Activated gamma-delta T cell (primary cell): Measurements from ENCODE around the gene VSTM4.

Experiments used
- DNase-seq: peaks from one replicate; lab custom pipeline; 2025; lab: John Stamatoyannopoulos, UW

The VSTM4 gene

DNA sequence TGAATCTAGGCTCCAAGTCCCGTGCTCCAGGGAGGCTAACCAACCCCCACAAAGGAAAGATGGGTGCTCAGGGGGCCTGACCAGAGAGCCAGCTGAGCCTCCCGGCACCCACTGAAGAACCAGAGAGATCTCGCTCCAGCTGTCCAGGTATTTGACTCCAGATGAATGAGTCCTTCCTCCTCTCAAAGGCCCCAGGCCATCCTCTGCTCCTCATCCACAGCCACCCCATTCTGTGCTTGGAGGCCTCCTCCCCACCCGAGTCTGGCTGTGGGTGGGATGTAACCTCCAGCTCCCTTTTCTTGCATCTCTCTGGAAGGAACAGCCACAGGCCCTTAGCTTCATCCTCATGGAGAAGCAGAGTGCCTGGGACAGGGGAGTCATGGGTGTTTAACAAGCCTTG, 44.6 kb downstream of the VSTM4 start:
- DNase-seq = no peak

DNA sequence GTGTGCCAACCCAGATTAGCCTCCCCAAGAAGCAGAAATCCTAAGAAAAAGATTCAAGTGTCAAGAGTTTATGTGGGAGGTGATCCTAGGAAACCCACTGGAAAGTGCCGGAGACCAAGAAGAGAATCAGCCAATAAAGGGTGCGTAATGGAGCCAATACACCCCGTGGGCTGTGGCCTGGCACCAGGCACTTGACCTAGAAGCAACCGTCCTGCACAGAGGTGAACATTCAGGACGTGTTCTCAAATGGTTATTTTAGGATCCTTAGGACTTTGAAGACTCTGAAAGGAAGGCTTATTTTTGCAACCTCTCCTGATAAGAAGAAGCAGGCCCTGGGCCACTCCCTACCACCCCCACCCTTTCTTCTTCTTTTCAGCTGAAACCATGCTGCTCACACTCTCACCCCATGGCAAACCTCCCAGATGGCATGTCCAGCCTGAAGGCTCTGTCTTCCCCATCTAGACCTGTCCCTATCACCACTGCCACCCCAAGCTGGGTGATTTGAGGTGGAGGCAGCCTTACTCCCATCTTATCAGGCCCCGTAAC, 46.6 kb downstream of the VSTM4 start:
- DNase-seq = no peak

DNA sequence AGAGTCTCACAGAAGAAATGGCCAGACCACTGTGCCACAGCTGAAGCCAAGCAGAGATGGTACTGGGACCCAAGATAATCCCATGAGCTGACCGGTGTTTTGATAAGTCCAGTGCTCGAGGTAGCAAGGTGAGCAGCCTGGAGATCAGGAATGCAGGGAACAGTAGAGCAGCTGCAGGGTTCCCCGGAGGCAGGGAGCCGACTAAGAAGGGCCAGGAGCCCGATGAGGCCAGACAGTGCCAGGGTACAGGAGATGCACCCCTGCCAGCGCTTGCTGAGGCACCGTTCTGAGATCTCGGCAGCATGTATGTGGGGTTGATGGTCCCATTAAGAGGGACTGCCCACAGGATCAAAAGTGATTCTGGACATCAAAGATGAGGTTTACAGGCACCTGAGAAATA, 47.1 kb downstream of the VSTM4 start:
- DNase-seq = no peak

DNA sequence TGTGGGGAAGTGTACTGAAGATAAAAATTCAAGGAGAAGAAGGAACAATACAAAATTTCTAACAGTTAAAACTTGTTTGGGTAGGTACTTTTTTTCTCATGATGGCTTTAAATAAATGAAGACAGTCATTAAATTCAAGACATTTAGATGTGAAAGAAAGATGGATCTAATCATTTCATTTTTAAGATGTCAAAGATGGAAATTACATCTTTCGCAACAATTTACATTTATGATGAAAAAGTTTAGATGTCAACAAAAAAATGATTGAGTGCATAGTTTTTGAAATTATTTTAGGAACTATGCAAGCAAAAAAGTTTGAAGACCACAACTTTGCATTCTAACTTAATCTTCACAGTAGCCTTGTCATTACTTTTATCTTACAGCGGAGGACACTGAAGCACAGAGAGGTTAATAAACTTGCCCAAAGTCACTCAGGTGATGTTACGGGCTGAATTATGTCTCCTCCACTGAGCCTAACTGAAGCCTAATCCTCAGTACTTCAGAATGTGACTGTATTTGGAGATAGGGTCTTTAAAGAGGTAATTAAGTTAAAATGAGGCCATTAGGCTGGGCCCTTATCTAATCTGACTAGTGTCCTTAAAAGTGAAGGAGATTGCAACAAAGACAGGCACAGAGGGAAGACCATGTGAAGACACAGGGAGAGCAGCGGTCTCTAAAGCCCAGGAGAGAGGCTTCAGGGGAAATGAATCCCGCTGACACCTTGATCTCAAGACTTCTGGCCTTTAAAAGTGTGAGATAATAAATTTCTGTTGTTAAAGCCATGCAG, 48.2 kb downstream of the VSTM4 start:
- DNase-seq = no peak

DNA sequence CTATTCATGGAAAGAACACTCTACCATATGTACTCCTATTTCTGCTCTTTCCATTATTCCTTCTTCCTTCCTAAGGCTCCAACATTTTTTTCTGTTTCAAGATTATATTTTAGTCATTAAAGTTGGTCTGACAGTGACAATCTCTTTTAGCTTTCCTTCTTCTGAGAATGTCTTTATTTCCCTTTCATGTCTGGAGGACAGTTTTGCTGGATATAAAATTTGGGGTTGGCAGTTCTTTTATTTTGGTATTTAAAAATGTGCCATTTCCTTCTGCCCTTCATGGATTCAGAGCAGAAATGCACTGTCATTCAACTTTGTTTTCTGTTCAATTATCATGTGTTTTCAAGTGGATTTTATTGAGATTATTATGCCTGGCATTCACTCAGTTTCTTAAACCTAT, 53.1 kb downstream of the VSTM4 start:
- no peak for DNase-seq

DNA sequence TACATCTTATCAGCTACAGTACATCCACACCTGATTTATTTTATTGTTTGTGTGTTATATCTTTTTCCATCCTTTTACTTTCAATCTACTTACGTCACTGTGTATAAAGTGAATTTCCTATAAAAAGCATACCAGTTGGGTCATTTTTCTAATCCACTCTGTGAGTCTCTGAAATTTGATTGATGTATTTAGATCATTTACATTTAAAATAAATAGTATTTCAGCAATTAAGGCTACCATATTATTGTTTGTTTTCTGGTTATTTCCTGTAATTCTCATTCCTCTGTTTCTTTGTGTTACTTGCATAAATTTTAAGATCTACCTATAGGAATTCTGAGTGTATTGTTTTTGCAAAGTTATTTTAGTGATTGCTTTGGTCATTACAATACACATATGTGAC, 53.7 kb downstream of the VSTM4 start:
- DNase-seq = no peak

DNA sequence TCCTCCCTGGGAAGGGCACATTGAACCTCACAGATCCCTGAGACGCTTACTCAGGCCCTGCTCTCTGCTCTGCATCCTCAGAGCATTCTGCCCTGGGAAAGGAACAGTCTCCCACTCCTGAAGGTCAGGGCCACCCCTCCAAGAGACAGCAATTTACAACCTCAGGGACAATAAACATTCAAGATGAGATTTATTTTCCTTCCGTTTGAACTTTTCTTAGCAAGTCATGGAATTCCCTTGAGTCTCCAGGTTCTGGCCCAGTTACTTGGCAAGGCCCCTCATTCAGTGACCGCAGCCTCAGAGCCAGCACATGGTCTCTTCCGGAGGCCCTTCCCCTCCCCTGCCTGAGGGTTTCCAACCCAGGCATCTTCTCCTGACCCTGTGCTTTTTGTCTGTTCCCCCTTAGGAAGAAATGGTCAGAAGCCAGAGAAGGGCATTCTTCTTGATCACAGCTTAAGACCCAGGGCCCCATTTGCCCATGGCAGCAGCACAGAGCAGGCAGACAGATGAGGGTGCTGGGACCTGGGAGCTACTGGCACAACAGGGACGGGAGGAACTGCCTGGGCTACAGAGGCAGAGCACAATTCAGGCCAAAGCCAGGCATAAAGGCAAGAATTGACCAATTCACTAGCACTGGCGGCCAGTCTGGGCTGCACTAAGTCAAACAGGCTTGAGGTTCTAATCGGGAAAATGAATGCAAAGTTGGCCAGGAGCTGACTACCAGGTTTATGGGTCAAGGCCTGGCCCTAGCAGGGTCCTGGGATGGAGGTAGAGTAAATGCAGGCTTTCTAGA, 56.7 kb downstream of the VSTM4 start:
- no peak for DNase-seq

DNA sequence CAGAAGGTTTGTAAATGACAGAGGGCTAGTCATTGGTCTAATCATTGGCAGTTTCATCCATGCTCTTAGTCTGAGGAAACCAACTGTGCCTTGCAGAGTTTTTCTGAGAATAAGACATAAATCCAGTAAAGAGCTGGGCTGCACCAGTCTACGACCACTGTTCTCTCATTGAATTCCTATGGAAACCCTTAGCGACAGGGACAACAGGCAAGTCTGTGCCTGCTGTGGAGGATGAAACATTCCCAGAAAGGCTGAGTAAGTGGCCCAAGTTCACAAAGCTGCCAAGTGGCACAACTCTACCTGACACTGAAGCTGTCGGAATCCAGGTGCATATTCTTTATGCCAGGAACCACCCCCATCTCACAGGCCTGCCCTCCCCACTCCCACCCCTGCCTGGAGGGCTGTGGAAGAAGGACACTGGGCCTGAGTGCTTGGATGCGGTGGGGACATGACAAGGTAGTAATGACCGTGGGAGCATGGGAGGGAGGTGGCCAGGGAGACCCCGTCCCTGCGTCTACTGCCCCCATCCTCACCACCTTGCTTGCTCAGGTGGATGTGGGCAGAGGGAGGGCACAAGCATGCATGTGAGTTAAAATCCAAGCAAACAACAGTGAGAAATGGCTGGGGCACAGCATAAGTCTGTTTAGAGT, 58.0 kb downstream of the VSTM4 start:
- no peak for DNase-seq

DNA sequence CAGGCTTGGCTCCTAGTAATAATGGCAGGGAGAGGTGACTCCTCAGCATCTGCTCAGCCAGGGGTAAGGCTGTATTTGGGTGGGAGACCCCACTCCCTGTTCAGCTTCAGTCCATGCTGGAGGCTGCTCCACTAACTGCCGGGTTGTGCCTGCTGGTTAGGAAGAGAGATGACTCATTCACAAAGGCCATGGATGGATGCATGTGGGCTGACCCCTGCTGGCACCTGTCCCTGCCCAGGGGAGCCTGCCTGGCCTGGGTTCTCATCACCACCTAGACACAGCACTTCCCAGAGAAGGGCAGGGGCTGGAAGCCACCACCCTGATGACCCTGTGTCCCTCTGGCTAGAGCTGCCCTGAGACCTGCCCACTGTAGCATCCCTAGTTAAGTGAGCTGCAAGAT, 59.0 kb downstream of the VSTM4 start:
- DNase-seq = no peak

DNA sequence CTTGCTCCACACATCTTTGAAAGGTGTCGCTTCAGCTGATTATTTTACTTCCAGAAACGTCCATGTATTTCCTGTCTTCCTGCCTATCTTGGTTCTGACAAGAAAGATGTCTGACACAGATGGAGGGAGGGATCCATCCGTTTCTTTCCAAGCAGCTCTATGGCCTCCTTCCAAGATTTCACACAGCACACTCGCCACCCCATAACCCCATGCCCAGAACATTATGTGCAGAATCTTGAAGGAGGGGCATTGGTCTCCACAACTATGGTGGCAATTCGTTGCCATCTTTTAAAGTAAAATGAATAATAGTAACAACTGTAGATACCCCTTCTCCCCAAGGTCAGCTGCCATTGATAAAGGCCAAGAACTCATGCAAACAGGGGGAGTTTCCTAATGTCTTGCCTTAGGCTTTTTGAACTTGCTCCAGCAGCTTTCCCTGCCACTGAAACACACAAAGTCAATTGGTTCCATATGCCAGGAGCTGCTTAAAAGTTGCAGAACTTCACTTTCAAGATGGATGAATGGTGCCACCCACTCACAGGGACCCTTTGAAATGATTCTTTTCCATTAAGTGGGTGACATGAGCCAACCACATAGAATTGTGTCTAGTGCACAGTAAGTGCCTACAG, 60.0 kb downstream of the VSTM4 start:
- no peak for DNase-seq

DNA sequence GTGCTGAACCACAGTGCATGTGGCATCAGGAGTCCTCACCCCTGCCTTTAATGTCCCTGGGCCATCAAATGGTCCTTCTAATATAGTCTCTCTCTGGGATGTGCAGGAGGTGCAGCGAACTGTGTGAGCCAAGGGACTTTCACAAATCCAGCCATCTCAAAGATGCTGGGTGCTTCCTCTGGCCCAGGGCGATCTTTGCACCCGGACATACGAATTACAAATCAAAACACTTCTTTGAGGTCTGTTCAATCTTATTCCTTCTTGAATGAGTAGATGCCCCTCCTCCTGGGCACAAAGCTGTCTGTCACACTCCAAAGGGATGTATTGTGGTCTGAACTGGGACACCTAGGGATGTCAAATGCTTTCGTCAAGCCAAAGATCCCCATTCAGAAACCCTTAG, 60.6 kb downstream of the VSTM4 start:
- no peak for DNase-seq

DNA sequence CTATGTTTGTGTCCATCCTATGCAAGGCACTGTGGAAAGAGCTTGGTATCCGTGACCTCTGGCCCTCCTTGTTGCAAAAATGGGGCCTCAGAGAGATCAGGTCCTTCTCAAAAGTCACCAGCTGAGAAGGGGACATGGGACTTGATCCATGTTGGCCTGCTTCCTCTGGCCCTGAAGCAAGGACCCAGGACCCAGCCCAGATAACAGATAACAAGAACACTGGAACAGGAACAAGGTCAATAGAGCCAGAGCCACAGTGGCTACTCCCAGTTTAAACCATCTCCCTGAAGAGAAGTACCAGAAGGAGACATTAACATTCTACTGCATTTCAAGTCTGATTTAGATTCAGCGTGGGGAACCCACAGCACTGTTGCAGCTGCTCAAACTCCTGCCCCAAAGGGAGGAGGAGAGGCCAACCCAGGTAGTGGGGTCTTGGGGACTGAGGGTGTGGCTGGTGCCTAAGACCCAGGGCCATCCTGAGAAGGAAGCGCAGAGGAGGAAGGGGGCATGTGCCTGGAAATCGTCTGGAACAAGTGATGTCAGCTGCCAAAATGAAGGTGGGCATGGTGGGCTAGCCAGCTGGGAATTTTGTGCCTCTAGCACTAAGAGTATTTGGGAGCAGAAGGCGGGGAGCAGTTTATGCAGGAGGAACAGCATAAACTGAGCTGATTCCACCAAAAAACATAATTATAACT, 61.2 kb downstream of the VSTM4 start:
- DNase-seq = no peak

DNA sequence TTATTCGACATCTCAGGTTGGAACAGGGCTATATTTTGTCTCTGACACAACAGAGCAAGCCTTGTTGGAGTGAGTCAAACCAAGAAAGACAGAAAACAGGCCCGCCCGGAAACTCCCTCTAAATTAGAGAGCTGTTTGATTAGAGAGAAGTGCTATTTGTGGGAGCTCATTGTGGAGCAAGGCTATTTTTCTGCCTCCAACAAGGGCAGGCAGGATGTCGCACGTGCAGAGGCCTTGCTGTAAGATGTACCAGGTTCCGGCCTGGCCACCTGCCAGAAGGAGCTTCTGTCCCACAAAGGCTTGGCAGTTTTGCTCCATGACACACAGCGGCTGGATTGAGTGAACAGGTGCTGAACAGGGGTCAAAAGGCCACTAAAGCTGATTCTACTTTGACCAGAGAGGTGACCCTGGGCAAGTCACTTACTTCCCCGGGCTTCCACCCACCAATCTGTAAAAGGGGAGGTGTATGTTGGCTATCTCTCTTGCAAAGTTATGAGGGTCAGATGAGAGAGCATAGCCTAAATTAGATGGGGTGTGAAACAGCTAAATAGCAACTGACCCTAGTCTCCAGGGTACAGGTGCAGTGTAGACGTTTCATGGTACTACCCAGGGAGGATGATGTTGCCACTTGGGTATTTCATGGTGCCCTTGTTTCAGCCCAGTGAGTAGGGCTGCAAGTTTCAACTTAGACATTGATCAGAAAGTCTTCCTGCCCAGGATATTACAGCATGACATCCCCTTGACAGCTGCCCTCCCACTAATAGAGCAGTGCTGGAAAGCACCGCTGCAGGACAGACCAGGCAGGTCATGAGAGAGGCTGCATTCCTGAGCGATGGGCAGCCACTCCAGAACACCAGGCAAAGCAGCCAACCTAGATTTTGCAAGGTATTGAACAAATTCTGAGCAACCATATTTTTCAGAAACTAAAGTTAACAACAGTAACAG, 62.0 kb downstream of the VSTM4 start:
- no peak for DNase-seq

DNA sequence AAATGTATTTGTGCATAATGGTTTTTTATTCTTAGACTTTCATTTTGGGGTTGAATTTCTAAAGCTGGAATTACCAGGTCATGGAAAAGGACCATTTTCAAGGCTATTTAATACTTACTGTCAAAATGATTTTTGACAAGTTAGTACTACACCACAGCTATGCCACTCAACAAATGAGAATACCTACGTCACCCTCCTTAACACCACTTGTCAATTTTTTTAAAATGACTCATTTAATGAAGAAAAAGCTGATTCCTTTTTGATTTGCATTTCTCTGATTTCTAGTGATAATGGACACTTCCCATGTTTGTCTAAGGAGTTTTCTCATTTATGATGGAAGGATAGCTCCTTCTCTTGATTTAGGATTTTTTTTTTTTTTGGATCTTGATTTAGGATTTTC, 63.3 kb downstream of the VSTM4 start:
- no peak for DNase-seq

DNA sequence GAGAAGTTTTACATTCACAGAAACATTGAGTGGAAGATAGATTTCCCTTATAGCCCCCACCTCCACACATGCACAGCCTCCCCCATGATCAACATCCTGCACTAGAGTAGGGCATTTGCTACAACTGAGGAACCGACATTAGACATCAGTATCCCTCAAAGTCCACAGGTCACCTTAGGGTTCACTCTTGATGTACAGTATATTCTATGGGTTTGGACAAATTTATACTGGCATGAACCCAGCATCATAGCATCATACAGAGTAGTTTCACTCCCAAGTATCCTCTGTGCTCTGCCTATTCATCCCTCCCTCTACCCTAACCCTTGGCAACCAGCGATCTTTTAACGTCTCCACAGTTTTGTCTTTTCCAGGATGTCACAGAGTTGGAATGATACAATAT, 64.4 kb downstream of the VSTM4 start:
- DNase-seq = no peak

DNA sequence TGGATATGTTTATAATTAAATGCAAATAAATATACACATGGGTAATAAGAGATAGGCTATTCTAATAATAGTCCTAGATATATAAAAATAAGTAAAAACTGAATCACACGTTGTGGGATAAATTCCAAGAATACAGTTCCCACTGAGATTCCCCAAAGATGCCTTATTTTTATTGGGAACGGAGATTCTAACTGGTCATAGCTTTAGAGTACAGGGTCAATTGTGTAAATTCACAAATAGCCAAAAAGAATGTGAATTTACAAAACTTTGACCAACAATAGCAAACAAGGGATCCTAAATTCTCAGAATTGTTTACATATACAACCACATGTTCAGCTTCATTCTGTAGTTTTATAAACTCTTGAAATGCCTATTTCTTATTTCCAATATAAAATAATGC, 65.0 kb downstream of the VSTM4 start:
- DNase-seq = no peak

DNA sequence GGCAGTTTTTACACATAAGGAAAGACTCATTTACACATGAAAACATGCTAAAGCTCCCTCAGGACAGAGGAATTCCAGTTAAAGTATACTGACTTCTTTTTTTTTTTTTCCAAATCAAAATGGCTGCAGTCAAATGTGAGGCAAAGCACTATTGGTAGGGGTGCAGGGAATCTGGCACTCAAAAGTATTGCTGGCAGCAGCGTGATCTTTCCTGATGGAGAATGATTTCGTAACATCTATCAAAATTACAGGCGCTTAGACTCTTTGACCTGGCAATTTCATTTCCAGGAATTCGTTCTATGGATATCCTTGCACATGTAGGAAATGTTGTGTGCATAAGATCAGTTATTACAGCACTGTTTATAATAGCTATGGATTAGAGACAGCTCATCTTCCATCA, 65.7 kb downstream of the VSTM4 start:
- no peak for DNase-seq

DNA sequence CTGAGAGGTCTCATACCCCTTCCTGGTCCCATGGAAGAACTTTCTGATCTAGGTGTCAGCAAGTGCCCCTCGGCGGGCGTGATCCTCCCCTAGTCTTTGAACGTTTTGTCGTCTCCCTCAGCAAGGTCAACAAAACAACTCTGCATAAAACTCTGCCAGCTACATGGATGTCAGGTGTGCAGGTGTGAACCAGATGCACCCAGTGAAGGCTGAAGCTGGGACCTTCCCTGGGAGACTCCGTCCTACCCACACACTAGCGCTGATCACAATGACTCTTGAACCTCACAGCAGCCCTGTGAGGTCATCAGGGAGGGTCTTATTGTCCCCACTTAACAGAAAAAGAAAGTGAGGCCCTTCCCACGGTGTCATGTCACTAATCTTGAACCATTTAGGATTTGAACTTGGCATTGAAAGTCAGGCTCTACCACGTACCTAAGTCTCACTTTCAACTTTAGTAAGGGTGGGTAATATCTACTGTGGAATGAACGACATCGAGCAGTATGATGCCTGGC, 68.1 kb downstream of the VSTM4 start:
- DNase-seq = no peak

DNA sequence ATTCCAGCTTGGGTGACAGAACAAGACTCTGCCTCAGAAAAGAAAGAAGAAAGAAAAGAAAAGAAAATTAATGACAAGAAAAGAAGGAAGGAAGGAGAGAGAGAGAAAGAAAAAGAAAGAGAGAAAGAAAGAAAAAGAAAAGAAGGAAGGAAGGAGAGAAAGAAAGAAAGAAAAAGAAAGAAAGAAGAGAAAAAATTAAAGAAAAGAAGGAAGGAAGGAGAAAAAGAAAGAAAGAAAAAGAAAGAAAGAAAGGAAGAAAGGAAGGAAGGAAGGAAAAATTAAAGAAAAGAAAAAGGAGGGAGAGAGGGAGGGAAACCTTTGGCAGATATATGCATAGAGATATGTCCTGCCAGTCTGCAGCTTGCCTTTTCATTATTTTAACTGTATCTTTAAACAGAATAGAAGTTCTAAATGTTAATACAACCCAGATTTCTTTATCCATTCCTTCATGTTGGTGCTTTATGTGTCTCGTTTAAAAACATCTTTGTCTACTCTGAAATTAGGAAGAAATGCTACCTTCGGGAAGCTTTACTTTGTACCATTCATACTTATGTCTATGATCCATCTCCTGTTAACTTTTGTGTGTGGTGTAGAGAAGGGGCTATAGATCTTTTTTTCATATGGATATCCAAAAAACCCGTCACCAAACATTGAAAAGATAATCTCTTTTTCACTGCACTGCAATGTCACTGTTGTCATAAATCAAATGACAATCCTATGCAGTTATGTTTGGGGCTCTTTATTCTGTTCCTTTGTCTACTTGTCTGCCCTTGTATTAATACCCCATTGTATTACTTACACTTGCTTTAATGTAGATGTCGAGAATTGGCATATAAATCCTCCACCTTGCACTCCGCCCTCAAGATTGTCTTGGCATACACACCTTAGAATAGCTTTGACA, 70.8 kb downstream of the VSTM4 start:
- DNase-seq = no peak
